Osteoblast (primary cell): ENCODE results near the gene MANBA. TPM values are rescaled to one million over a fixed set of nuclear protein-coding genes. Genes with fewer than 3 reads are reported as not detected.

Source experiments
- DNase-seq: peaks from one replicate; pipeline ENCODE4 v3.0.0; 2011; ENCODE audit warnings: low spot score, mixed read lengths; ENCODE audit not compliant: insufficient read length; ENCODE audit errors: missing footprints
- H2AFZ ChIP-seq: 2 replicates; pipeline ENCODE4 v1.6.0; 2011; ENCODE audit warnings: mild to moderate bottlenecking, low read length
- H3K27ac ChIP-seq: 2 replicates; pipeline ENCODE4 v1.5.1; 2011; ENCODE audit warnings: mild to moderate bottlenecking, low read depth, low read length, moderate library complexity
- H3K27me3 ChIP-seq: 2 replicates; pipeline ENCODE4 v1.6.0; 2012; ENCODE audit warnings: mild to moderate bottlenecking, control low read depth, inconsistent platforms, low read length, moderate library complexity; ENCODE audit not compliant: insufficient read depth
- H3K36me3 ChIP-seq: 2 replicates; pipeline ENCODE4 v1.5.1; 2011; ENCODE audit warnings: mild to moderate bottlenecking, low read length, control low read depth, moderate library complexity; ENCODE audit not compliant: insufficient read depth
- H3K4me1 ChIP-seq: 2 replicates; pipeline ENCODE4 v1.5.1; 2011; ENCODE audit warnings: mild to moderate bottlenecking, low read length, control low read depth, moderate library complexity; ENCODE audit not compliant: insufficient read depth
- H3K4me2 ChIP-seq: 2 replicates; pipeline ENCODE4 v1.6.0; 2011; ENCODE audit warnings: mild to moderate bottlenecking, low read length; ENCODE audit not compliant: insufficient read depth
- H3K4me3 ChIP-seq: fragments of 200-600 bp; sonication (generic); 3 replicates; pipeline ENCODE4 v1.5.1; 2012; ENCODE audit warnings: mild to moderate bottlenecking, low read length, inconsistent platforms; ENCODE audit not compliant: insufficient read depth
- H3K79me2 ChIP-seq: 2 replicates; pipeline ENCODE4 v1.6.0; 2012; ENCODE audit warnings: mild to moderate bottlenecking, low read length, control low read depth, inconsistent platforms; ENCODE audit not compliant: insufficient read depth
- H3K9me3 ChIP-seq: 2 replicates; pipeline ENCODE4 v1.5.1; 2011; ENCODE audit warnings: low read depth, low read length, control low read depth
- H4K20me1 ChIP-seq: 2 replicates; pipeline ENCODE4 v1.6.0; 2012; ENCODE audit warnings: mild to moderate bottlenecking, low read length, control low read depth; ENCODE audit not compliant: insufficient read depth
- total RNA-seq: library from RNA; depleted of rRNA; stranded (reverse); fragments of >200 nt; gene quantifications from 2 replicates; pipeline ENCODE4 v1.2.3, GENCODE V29; 2012
- TF ChIP-seq, protein P1 (sequence below): IDR thresholded peaks from 2 replicates; pipeline ENCODE4 v1.5.1; 2011; ENCODE audit warnings: mild to moderate bottlenecking, low read depth, low read length, moderate library complexity; ENCODE audit errors: extremely low read depth

The MANBA gene
- total RNA-seq, 1 donor: 64.1 TPM

DNA sequence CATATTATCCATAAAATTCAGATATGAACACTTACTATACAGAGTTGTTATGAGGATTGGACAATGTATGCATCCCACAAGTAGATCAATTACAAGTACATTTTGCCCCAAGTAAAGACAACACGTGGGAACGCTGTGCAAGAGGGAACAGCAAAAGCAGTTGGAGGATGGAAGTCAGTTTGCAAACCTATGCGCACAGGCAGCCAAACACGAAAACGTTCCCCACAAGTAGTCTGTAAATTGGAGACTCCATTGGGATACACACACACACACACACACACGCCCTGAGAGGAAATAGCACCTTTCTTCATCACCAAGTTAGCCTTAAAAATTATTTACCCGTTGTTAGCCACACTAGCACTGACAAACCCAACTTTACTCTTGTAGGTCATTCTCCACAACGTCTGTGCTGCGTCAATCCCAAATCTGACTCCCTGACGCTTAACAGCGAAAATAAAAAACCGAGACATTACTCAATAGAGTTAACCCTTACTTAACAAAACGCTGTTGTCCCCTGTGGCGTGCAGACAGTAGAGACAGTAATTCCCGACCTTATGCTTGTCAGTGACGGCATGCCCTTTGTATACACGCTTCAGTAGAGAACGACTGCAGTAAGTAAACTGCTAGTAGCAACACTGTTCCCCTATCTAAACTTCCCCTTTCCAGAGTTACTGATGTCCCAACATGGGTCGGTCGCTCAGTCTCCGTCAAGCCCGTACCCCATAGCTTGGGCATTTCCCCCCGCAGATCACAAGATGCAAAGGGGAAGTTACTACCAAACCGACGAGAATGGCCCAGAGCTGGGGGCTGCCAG lies 730 bp downstream of the MANBA start:
- TF ChIP-seq, protein P1, sequence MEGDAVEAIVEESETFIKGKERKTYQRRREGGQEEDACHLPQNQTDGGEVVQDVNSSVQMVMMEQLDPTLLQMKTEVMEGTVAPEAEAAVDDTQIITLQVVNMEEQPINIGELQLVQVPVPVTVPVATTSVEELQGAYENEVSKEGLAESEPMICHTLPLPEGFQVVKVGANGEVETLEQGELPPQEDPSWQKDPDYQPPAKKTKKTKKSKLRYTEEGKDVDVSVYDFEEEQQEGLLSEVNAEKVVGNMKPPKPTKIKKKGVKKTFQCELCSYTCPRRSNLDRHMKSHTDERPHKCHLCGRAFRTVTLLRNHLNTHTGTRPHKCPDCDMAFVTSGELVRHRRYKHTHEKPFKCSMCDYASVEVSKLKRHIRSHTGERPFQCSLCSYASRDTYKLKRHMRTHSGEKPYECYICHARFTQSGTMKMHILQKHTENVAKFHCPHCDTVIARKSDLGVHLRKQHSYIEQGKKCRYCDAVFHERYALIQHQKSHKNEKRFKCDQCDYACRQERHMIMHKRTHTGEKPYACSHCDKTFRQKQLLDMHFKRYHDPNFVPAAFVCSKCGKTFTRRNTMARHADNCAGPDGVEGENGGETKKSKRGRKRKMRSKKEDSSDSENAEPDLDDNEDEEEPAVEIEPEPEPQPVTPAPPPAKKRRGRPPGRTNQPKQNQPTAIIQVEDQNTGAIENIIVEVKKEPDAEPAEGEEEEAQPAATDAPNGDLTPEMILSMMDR: no peak
- peak overlapping the region; percentile 99 for H2AFZ ChIP-seq
- peak overlapping the region; percentile 99 for H3K4me2 ChIP-seq
- peaks cover 3% of the 10 kb centered on the region for H4K20me1 ChIP-seq
- H3K9me3 ChIP-seq: no peaks in the 10 kb centered on the region
- H3K79me2 ChIP-seq: peaks cover 43% of the 10 kb centered on the region
- H3K4me1 ChIP-seq: peaks cover 14% of the 10 kb centered on the region
- H3K27ac ChIP-seq: peak overlapping the region; percentile 62
- no peaks in the 10 kb centered on the region for H3K27me3 ChIP-seq
- H3K36me3 ChIP-seq: no peaks in the 10 kb centered on the region
- H3K4me3 ChIP-seq: peak overlapping the region; percentile 94
- DNase-seq: peak; percentile 68

DNA sequence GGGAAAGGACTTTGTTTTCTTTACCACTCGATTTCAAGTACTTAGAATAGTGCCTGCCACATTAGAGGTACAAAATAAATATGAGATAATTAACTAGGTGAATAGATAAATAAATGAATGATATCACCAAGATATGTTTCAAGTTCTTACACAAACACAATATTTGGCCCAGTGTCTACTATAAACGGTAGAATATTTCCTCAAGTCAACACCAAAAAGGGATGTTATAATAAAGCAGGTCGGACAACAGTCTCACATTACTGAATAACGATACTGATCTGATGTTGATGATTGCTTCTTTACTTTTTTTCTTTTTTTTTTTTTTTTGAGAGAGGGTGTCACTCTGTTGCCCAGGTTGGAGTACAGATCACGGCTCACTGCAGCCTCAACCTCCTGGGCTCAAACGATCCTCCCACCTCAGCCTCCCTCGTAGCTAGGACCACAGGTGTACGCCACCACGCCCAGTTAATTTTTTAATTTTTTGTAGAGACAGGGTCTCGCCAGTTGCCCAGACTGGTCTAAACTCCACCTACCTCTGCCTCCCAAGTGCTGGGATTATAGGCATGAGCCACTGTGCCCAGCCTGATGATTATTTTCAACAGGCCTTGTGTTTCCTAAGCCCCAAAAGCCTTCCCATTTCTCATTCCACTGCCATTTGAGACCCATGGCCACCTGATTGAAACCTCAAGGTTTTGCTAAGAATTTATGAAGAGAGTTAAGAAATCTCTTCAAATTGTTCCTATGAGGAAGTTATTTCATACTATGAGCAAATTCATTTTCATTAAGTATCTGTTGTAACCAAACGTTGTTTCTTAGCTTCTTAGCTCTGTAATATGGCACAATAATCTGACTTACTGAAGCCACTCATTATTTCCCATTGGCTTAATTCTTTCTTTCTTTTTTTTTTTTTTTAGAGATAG lies 2.3 kb downstream of the MANBA start:
- Histone ChIP-seq H3K9me3 (no peaks in the 10 kb centered on the region), H3K4me1 (peaks cover 14% of the 10 kb centered on the region), H3K79me2 (peaks cover 45% of the 10 kb centered on the region), H3K4me2 (no peak overlapping the region), H3K4me3 (no peak overlapping the region), H2AFZ (no peak overlapping the region), H3K27ac (no peak overlapping the region), H4K20me1 (peaks cover 3% of the 10 kb centered on the region), H3K36me3 (no peaks in the 10 kb centered on the region), H3K27me3 (no peaks in the 10 kb centered on the region)
- DNase-seq: no peak
- TF ChIP-seq, protein P1: no peak

DNA sequence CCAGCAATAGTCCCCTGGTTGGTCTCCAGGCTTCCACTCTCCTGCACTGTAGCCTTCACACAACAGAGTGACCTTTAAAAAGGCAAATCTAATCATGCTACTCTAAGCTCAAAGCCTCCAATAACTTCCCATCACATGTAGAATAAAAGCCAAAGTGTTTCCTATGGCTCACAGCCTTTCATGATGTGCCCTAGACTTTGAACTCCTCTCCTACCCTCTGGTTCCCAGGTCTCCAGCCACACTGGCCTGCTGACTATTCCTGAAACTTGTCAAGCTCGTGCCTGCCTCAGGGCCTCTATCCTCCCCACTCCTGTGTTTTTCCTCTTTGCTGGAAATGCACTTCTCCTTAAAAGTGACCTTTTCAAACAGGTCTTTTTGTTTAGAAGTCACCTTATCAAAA lies 3.1 kb downstream of the MANBA start:
- peak; percentile 9 for DNase-seq
- TF ChIP-seq, protein P1: no peak
- Histone ChIP-seq H3K79me2 (peaks cover 45% of the 10 kb centered on the region), H3K9me3 (no peaks in the 10 kb centered on the region), H3K4me2 (no peak overlapping the region), H4K20me1 (peaks cover 3% of the 10 kb centered on the region), H3K27ac (no peak overlapping the region), H3K36me3 (no peaks in the 10 kb centered on the region), H3K4me1 (peaks cover 14% of the 10 kb centered on the region), H3K27me3 (no peaks in the 10 kb centered on the region), H2AFZ (no peak overlapping the region), H3K4me3 (no peak overlapping the region)

DNA sequence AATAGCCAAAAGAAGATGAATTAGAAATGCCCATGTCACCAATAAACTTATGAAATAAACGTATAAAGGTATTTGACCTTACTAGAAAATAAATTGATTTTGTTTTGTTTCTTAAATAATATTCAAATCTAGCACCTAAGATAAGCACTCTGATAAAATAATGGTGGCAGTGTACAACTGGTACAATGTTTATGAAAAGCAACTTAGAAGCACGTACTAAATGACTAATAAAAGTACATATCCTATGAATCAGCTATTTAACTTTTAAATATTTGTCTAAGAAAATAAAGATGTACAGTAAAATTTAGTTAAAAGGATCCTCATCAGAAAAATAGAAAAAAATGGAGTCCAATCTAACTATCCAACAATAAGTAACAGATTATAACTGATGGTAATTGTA lies 6.7 kb downstream of the MANBA start:
- Histone ChIP-seq H3K27ac (no peak overlapping the region), H3K36me3 (no peaks in the 10 kb centered on the region), H2AFZ (no peak overlapping the region), H3K27me3 (no peaks in the 10 kb centered on the region), H3K4me3 (no peak overlapping the region), H3K4me1 (no peaks in the 10 kb centered on the region), H4K20me1 (no peaks in the 10 kb centered on the region), H3K4me2 (no peak overlapping the region), H3K79me2 (peaks cover 37% of the 10 kb centered on the region), H3K9me3 (no peaks in the 10 kb centered on the region)
- TF ChIP-seq, protein P1: no peak
- no peak for DNase-seq
